Testis (tissue), 3 donors: ENCODE data around the gene SCARB1. TPM values are rescaled to one million over a fixed set of nuclear protein-coding genes. Genes with fewer than 3 reads are reported as not detected.
A peak's percentile ranks its signal among the peaks of the same experiment; 100 is the strongest.

Experiments
- DNase-seq: peaks from one replicate; pipeline ENCODE4 v3.0.0-alpha.2; 2019
- H3K27ac ChIP-seq, 2 donors: fragments of 200-600 bp; sonication (generic); one replicate each; pipeline ENCODE4 v1.5.1; 2019
- H3K27me3 ChIP-seq: fragments of 200-600 bp; sonication (generic); one replicate; pipeline ENCODE4 v1.5.1; 2019
- H3K36me3 ChIP-seq: fragments of 200-600 bp; sonication (generic); one replicate; pipeline ENCODE4 v1.5.1; 2017; ENCODE audit warnings: low read depth; ENCODE audit errors: missing control alignments
- H3K4me1 ChIP-seq: fragments of 200-600 bp; sonication (generic); one replicate; pipeline ENCODE4 v1.5.1; 2019
- H3K4me3 ChIP-seq, 2 donors: fragments of 200-600 bp; sonication (generic); one replicate each; pipeline ENCODE4 v1.5.1; 2017 to 2019
- H3K9me3 ChIP-seq: fragments of 200-600 bp; sonication (generic); one replicate; pipeline ENCODE4 v1.5.1; 2017
- CTCF ChIP-seq, 3 experiments: fragments of 450-650 bp in 2 of 3; fragments of 200-600 bp in 1 of 3; sonication (generic) in 1 of 3; IDR thresholded peaks; one replicate each; pipeline ENCODE4 v1.5.1; 2016 to 2019; ENCODE audit warnings: antibody characterized with exemption in 3 of 3, mild to moderate bottlenecking in 2 of 3, moderate library complexity in 1 of 3
- POLR2A ChIP-seq: fragments of 450-650 bp; IDR thresholded peaks from one replicate; pipeline ENCODE4 v1.6.1; 2017; ENCODE audit warnings: antibody characterized with exemption, mild to moderate bottlenecking, moderate library complexity
- WGBS, 2 donors: methylation state at CpG; one replicate each; pipeline ENCODE4 v1.1.5; 2018; 5-methylcytosine and 5-hydroxymethylcytosine counted together
- intact Hi-C: fragments of 100-400 bp; cut with DNase I; formaldehyde crosslinking; loops from one replicate; pipeline ENCODE4 v1.15.1; 2023; ENCODE audit warnings: low total_unique reads
- polyA plus RNA-seq: library from polyadenylated mRNA; stranded (reverse); fragments of 350-450 nt; fragmentation: Illumina TruSeq; extraction: RNeasy Lipid Tissue Mini Kit (QIAGEN cat#74804); gene quantifications from one replicate; pipeline ENCODE4 v1.2.3, GENCODE V29; 2014; ENCODE audit warnings: low read depth, low replicate concordance; ENCODE audit not compliant: insufficient read depth
- total RNA-seq, 2 donors: library from RNA; depleted of rRNA; stranded (reverse); fragments of >200 nt; gene quantifications; one replicate each; pipeline ENCODE4 v1.2.3, GENCODE V29; 2016

SCARB1 gene
- total and polyA plus RNA-seq, 3 donors from 2014 or later, result 46.9 to 116 (median 73.6) TPM

GRCh38 chr12:124842073-124842749 lies 21.5 kb downstream of the SCARB1 start:
- Histone ChIP-seq H3K27me3 (no peaks in the 10 kb centered on the region), H3K9me3 (no peaks in the 10 kb centered on the region), H3K36me3 (no peaks in the 10 kb centered on the region), H3K4me1 (peaks cover 36% of the 10 kb centered on the region), H3K4me3 (no peak overlapping the region), H3K27ac (peak overlapping the region; percentile 48 to 50)
- WGBS, 2 donors, result 65 to 78% methylated on average over 6 to 14 of the region's 14 CpGs
- TF ChIP-seq CTCF (IDR thresholded peaks at IDR 0.05), result no peak
- no peak for TF ChIP-seq POLR2A
- DNase-seq, result peak; percentile 68
- intact Hi-C loops, result no loop called here

- H3K36me3 ChIP-seq, result no peaks in the 10 kb centered on the region
- intact Hi-C loops, result no loop called here
- DNase-seq, result no peak
- H3K27ac ChIP-seq, result peak overlapping the region; percentile 48 to 50
- TF ChIP-seq POLR2A, result no peak
- TF ChIP-seq CTCF (IDR thresholded peaks at IDR 0.05), result no peak
- no peak overlapping the region for H3K4me3 ChIP-seq
- peaks cover 30% of the 10 kb centered on the region for H3K4me1 ChIP-seq
- WGBS, 2 donors, result 72 to 83% methylated on average over 7 of the region's 7 CpGs
- no peaks in the 10 kb centered on the region for H3K9me3 ChIP-seq
- no peaks in the 10 kb centered on the region for H3K27me3 ChIP-seq
Measured at GRCh38 chr12:124841558-124841945, 22.1 kb downstream of the SCARB1 start.

- intact Hi-C loops, result no loop called here
- H3K4me1 ChIP-seq, result peaks cover 34% of the 10 kb centered on the region
- peak overlapping the region; percentile 45 to 81 for H3K27ac ChIP-seq
- H3K27me3 ChIP-seq, result no peaks in the 10 kb centered on the region
- no peaks in the 10 kb centered on the region for H3K36me3 ChIP-seq
- WGBS, 2 donors, result 43 to 60% methylated on average over 14 to 16 of the region's 16 CpGs
- no peak overlapping the region for H3K4me3 ChIP-seq
- no peak for TF ChIP-seq POLR2A
- TF ChIP-seq CTCF (IDR thresholded peaks at IDR 0.05), result no peak
- DNase-seq, result peak; percentile 94
- no peaks in the 10 kb centered on the region for H3K9me3 ChIP-seq
Measured at GRCh38 chr12:124837958-124838803, 25.5 kb downstream of the SCARB1 start.

GRCh38 chr12:124837249-124837897 lies 26.3 kb downstream of the SCARB1 start:
- intact Hi-C loops, result no loop called here
- TF ChIP-seq CTCF (IDR thresholded peaks at IDR 0.05) (no peak), POLR2A (no peak)
- DNase-seq, result no peak
- Histone ChIP-seq H3K4me3 (no peak overlapping the region), H3K9me3 (no peaks in the 10 kb centered on the region), H3K27ac (peak overlapping the region; percentile 45 to 81), H3K36me3 (no peaks in the 10 kb centered on the region), H3K4me1 (peaks cover 33% of the 10 kb centered on the region), H3K27me3 (no peaks in the 10 kb centered on the region)
- 81 to 84% methylated on average over 4 of the region's 4 CpGs for WGBS, 2 donors
